DND-41 (cell line): Measurements from ENCODE around the gene TSPAN1.

Experiments
- EZH2 ChIP-seq: IDR thresholded peaks from 3 replicates; pipeline ENCODE4 v1.6.1; 2012; ENCODE audit warnings: borderline replicate concordance, low read depth, mild to moderate bottlenecking, moderate library complexity, low read length, inconsistent platforms; ENCODE audit not compliant: severe bottlenecking
- TF ChIP-seq, protein P1 (sequence below): IDR thresholded peaks from 2 replicates; pipeline ENCODE4 v1.5.1; 2012; ENCODE audit warnings: borderline replicate concordance, low read length, moderate library complexity, mild to moderate bottlenecking; ENCODE audit not compliant: poor library complexity, severe bottlenecking; ENCODE audit errors: extremely low read depth

DNA sequence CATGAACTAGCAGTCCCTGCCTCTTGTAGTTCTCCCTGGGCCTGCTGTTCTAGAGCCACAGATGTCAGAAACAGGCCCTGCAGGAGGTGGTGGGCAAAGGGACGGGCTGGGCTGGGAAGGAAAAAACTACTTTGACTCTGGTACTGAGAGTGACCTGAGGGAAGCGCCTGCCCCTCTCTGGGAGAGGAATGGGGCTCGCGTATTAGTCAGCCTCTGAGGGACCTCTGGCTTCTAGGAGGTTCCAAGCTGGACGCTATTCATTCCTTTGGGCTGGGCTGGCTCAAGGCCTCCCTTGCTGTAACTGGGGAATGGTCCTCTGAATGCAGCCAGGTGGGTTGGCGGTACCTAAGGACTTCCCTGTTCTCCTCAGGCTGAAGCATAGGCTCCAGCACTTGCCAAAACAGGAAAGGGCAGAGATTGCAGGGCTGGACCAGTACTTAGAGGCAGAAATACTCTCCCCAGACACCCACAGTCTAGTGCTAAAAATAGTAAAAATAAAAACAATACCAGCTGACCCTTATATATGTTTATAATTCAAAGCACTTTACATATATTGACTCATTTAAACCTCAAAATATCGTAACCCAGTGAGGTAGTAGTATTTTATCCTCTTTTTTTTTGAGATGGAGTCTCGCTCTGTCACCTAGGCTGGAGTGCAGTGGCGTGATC, 16.3 kb downstream of the TSPAN1 start:
- TF ChIP-seq, protein P1, sequence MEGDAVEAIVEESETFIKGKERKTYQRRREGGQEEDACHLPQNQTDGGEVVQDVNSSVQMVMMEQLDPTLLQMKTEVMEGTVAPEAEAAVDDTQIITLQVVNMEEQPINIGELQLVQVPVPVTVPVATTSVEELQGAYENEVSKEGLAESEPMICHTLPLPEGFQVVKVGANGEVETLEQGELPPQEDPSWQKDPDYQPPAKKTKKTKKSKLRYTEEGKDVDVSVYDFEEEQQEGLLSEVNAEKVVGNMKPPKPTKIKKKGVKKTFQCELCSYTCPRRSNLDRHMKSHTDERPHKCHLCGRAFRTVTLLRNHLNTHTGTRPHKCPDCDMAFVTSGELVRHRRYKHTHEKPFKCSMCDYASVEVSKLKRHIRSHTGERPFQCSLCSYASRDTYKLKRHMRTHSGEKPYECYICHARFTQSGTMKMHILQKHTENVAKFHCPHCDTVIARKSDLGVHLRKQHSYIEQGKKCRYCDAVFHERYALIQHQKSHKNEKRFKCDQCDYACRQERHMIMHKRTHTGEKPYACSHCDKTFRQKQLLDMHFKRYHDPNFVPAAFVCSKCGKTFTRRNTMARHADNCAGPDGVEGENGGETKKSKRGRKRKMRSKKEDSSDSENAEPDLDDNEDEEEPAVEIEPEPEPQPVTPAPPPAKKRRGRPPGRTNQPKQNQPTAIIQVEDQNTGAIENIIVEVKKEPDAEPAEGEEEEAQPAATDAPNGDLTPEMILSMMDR: no peak
- no peak for TF ChIP-seq EZH2
